Caco-2 (cell line): ENCODE measurements around the gene ARHGEF28. TPM values are rescaled to one million over a fixed set of nuclear protein-coding genes. Genes with fewer than 3 reads are reported as not detected.

ENCODE experiments used
- BruUV-seq: library from RNA; stranded (reverse); fragments of 400-500 nt; replicated peaks from 2 replicates; lab custom pipeline; 2021; lab: Mats Ljungman, UMichigan
- CTCF ChIA-PET: fragments of 300-600 bp; sonication (Branson Sonifier 250); formaldehyde crosslinking; loops from one replicate; lab custom pipeline; 2022; ENCODE audit warnings: antibody characterized with exemption; lab: Charles Lee
- POLR2A ChIA-PET: fragments of 300-600 bp; sonication (Branson Sonifier 250); formaldehyde crosslinking; loops from one replicate; lab custom pipeline; 2022; ENCODE audit warnings: antibody characterized with exemption; lab: Charles Lee
- DNase-seq, 2 experiments: peaks; one replicate each; pipeline versions ENCODE4 v3.0.0 to v3.0.0-alpha.2; 2020 to 2022
- H3K27me3 ChIP-seq: replicated peaks from 2 replicates; pipeline ENCODE4 v1.6.0; 2011; ENCODE audit warnings: low read length; ENCODE audit not compliant: control insufficient read depth, insufficient read depth
- H3K36me3 ChIP-seq: 2 replicates; pipeline ENCODE4 v1.5.1; 2011; ENCODE audit warnings: low read length; ENCODE audit not compliant: control insufficient read depth, insufficient read depth
- H3K4me1 ChIP-seq: fragments of 250-450 bp; sonication (Bioruptor Pico); 2 replicates; pipeline ENCODE4 v1.5.1; 2020; ENCODE audit warnings: mild to moderate bottlenecking
- H3K4me3 ChIP-seq: 2 replicates; pipeline ENCODE4 v1.5.1; 2011; ENCODE audit warnings: low read depth, mild to moderate bottlenecking, control low read depth, low read length
- H3K9me3 ChIP-seq: fragments of 250-450 bp; sonication (Bioruptor Pico); 2 replicates; pipeline ENCODE4 v1.5.1; 2020; ENCODE audit warnings: mild to moderate bottlenecking, moderate library complexity
- H3K27ac Mint-ChIP-seq: one replicate; pipeline ENCODE4 v1.8.0; 2022; ENCODE audit warnings: mixed read lengths; ENCODE audit not compliant: unreplicated experiment
- H3K27me3 Mint-ChIP-seq: one replicate; pipeline ENCODE4 v1.8.0; 2022; ENCODE audit warnings: mixed read lengths; ENCODE audit not compliant: insufficient read depth, unreplicated experiment
- H3K36me3 Mint-ChIP-seq: one replicate; pipeline ENCODE4 v1.8.0; 2022; ENCODE audit warnings: mild to moderate bottlenecking, mixed read lengths; ENCODE audit not compliant: insufficient read depth, unreplicated experiment
- H3K4me1 Mint-ChIP-seq: one replicate; pipeline ENCODE4 v1.8.0; 2022; ENCODE audit warnings: low read depth, mixed read lengths; ENCODE audit not compliant: unreplicated experiment
- H3K4me3 Mint-ChIP-seq: one replicate; pipeline ENCODE4 v1.8.0; 2022; ENCODE audit warnings: mild to moderate bottlenecking, moderate library complexity, mixed read lengths; ENCODE audit not compliant: unreplicated experiment
- H3K9me3 Mint-ChIP-seq: one replicate; pipeline ENCODE4 v1.8.0; 2022; ENCODE audit warnings: mixed read lengths; ENCODE audit not compliant: unreplicated experiment
- intact Hi-C: fragments of 100-400 bp; cut with micrococcal nuclease; formaldehyde crosslinking; loops from one replicate; pipeline ENCODE4 v1.10.0; 2022; ENCODE audit not compliant: unreplicated experiment
- total RNA-seq: library from RNA; stranded (reverse); gene quantifications from 2 replicates; pipeline ENCODE4 v1.2.3, GENCODE V29; 2022
- TF ChIP-seq, protein P1 (sequence below), 2 experiments: fragments of 200-600 bp in 1 of 2; IDR thresholded peaks; 1 replicate in 1 of 2; 2 replicates in 1 of 2; pipeline versions ENCODE4 v1.5.1 to v1.8.0; 2011 to 2022; ENCODE audit warnings: antibody characterized with exemption in 1 of 2, control low read depth in 1 of 2, inconsistent platforms in 1 of 2, low read depth in 1 of 2, low read length in 1 of 2, mild to moderate bottlenecking in 1 of 2, moderate library complexity in 1 of 2; ENCODE audit not compliant: insufficient read depth in 1 of 2, severe bottlenecking in 1 of 2, unreplicated experiment in 1 of 2

The ARHGEF28 gene
- total RNA-seq, 1 experiment from 2014 or later = 4.6 TPM

DNA sequence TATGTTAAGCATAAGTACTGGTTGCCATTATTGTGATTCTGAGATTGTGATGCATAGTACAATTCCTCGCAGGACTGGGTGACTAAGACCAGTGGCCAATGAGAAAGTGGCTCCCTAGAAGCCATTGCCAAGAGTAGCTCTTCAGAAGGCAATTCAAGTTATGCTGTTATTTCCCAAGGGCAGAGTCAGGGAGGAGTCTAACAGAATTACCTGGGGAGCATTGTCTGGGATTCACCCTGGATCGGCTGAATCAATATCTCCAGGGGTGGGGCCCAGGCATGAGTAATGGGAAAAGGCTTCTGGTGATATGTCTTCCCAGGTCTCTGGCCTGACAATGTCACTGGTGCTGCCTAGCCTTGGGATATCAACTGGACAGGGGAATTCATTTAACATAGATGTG, 10.9 kb upstream of the ARHGEF28 start:
- ChIA-PET POLR2A (no interaction called here), CTCF (no interaction called here)
- DNase-seq = no peak
- Histone ChIP-seq H3K27me3 (no peaks in the 10 kb centered on the region; the same call in 1 of the 2 replicates), H3K4me1 (no peaks in the 10 kb centered on the region), H3K36me3 (no peaks in the 10 kb centered on the region), H3K9me3 (no peaks in the 10 kb centered on the region), H3K4me3 (no peak overlapping the region)
- intact Hi-C loops = no loop called here
- Mint-ChIP-seq H3K4me1 (no peaks in the 10 kb centered on the region), H3K9me3 (peaks cover 9% of the 10 kb centered on the region), H3K27me3 (peaks cover 5% of the 10 kb centered on the region), H3K27ac (no peak overlapping the region), H3K36me3 (no peaks in the 10 kb centered on the region), H3K4me3 (no peak overlapping the region)
- TF ChIP-seq, protein P1, sequence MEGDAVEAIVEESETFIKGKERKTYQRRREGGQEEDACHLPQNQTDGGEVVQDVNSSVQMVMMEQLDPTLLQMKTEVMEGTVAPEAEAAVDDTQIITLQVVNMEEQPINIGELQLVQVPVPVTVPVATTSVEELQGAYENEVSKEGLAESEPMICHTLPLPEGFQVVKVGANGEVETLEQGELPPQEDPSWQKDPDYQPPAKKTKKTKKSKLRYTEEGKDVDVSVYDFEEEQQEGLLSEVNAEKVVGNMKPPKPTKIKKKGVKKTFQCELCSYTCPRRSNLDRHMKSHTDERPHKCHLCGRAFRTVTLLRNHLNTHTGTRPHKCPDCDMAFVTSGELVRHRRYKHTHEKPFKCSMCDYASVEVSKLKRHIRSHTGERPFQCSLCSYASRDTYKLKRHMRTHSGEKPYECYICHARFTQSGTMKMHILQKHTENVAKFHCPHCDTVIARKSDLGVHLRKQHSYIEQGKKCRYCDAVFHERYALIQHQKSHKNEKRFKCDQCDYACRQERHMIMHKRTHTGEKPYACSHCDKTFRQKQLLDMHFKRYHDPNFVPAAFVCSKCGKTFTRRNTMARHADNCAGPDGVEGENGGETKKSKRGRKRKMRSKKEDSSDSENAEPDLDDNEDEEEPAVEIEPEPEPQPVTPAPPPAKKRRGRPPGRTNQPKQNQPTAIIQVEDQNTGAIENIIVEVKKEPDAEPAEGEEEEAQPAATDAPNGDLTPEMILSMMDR (IDR thresholded peaks at IDR 0.05; ENCODE audit: insufficient read depth in 1 of 2, low read depth in 1 of 2, low read length in 1 of 2, severe bottlenecking in 1 of 2, unreplicated experiment in 1 of 2) = no peak
- BruUV-seq = no TSS peak

DNA sequence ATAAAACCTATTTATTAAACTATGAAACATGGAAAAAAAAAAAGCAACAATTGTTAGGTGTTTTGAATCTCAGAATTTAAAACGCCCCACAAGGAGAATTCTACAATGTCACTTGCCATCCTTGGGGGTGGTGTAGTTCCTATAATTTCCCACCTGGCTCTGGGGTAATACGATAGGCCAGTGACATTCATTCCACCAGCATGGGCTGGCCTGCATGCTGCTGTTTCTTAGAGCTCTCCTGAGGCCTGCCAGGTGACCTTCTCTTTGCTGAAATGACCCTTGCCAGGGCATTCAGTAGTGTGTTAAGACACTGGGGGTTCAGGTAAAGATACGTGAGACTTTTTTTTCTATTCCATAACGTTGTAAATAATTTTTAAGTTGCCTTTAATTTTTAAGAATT, 10.0 kb upstream of the ARHGEF28 start:
- DNase-seq = no peak
- Histone ChIP-seq H3K9me3 (no peaks in the 10 kb centered on the region), H3K27me3 (no peaks in the 10 kb centered on the region; the same call in 1 of the 2 replicates), H3K4me3 (no peak overlapping the region), H3K4me1 (no peaks in the 10 kb centered on the region), H3K36me3 (no peaks in the 10 kb centered on the region)
- H3K9me3 Mint-ChIP-seq = peaks cover under 1% of the 10 kb centered on the region
- H3K4me1 Mint-ChIP-seq = no peaks in the 10 kb centered on the region
- H3K27ac Mint-ChIP-seq = no peak overlapping the region
- no peaks in the 10 kb centered on the region for H3K27me3 Mint-ChIP-seq
- H3K4me3 Mint-ChIP-seq = no peak overlapping the region
- intact Hi-C loops = no loop called here
- no TSS peak for BruUV-seq
- H3K36me3 Mint-ChIP-seq = no peaks in the 10 kb centered on the region
- POLR2A ChIA-PET = no interaction called here
- TF ChIP-seq, protein P1 (IDR thresholded peaks at IDR 0.05; ENCODE audit: insufficient read depth in 1 of 2, low read depth in 1 of 2, low read length in 1 of 2, severe bottlenecking in 1 of 2, unreplicated experiment in 1 of 2) = no peak
- CTCF ChIA-PET = no interaction called here

DNA sequence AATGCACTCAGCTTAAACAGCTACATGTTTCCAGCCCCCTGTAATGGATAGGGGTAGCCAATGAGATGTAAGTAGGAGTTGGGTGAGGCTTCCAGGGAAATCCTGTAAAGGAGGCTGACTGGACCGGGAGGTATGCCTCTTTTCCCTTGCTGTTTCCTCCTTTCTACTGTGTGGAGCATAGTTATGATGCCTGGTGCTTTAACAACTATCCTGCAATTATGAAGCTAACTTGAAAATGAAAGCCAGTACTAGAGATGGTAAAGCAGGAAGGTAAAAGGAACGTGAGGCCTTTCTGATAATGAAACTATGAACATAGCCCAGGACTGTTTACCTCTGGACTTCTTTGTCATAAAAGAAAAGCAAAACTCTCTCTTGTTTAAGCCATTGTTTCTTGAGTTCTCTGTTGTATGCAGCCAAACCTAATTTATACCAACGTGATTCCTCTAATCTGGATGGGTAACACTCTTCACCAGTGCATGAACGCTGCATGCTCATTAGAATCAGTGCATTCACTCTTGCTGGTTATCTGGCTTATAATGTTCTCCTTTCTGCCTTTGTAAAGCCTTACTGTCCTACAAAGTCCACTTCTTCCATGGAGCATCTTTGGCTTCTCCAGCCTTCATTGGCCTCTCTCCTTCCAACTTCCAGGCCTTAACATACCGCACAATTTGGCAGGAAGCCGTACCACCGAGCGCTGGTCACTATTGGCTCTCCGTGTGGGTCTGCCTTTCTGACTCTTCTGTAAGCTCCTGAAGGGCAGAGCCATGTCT, 8.3 kb upstream of the ARHGEF28 start:
- CTCF ChIA-PET = no interaction called here
- no peaks in the 10 kb centered on the region for H3K4me1 ChIP-seq
- no peak overlapping the region for H3K27ac Mint-ChIP-seq

More for the DNA sequence above, 8.3 kb upstream of the ARHGEF28 start:
- Mint-ChIP-seq H3K4me3 (no peak overlapping the region), H3K4me1 (no peaks in the 10 kb centered on the region), H3K9me3 (no peaks in the 10 kb centered on the region), H3K27me3 (peaks cover under 1% of the 10 kb centered on the region), H3K36me3 (no peaks in the 10 kb centered on the region)
- Histone ChIP-seq H3K4me3 (no peak overlapping the region), H3K27me3 (no peaks in the 10 kb centered on the region; the same call in 1 of the 2 replicates), H3K9me3 (no peaks in the 10 kb centered on the region), H3K36me3 (no peaks in the 10 kb centered on the region)
- POLR2A ChIA-PET = no interaction called here
- TF ChIP-seq, protein P1 (IDR thresholded peaks at IDR 0.05; ENCODE audit: insufficient read depth in 1 of 2, low read depth in 1 of 2, low read length in 1 of 2, severe bottlenecking in 1 of 2, unreplicated experiment in 1 of 2) = no peak
- intact Hi-C loops = no loop called here
- DNase-seq = no peak
- no TSS peak for BruUV-seq
